GM18499 (cell line): Measurements from ENCODE around the gene TRIM28.
A peak's percentile ranks its signal among the peaks of the same experiment; 100 is the strongest.
"Not testable (repeated sequence)": the region's sequence is repeated elsewhere in the genome, so short reads cannot be mapped to it uniquely, and the experiment has no call there.

ENCODE experiments used
- ATAC-seq: cut with Tn5 transposase; IDR thresholded peaks from one replicate; pipeline ENCODE4 v1.9.1; 2021; ENCODE audit warnings: moderate number of reproducible peaks; ENCODE audit not compliant: insufficient read depth, unreplicated experiment

The TRIM28 gene

GRCh38 chr19:58518256-58519086 lies 25.4 kb upstream of the TRIM28 start:
- no peak for ATAC-seq

- no peak for ATAC-seq
Observed at GRCh38 chr19:58519087-58519354, 24.8 kb upstream of the TRIM28 start.

- peak; percentile 78 for ATAC-seq
Observed at GRCh38 chr19:58519355-58520256, 24.3 kb upstream of the TRIM28 start, which contains the start of gene ZBTB45. TSS of gene ZBTB45 (minus strand) at chr19:58519810. CDS start at chr19:58517673, 2,137 bp downstream.

GRCh38 chr19:58520257-58520599 lies 23.6 kb upstream of the TRIM28 start:
- ATAC-seq, result no peak

DNA sequence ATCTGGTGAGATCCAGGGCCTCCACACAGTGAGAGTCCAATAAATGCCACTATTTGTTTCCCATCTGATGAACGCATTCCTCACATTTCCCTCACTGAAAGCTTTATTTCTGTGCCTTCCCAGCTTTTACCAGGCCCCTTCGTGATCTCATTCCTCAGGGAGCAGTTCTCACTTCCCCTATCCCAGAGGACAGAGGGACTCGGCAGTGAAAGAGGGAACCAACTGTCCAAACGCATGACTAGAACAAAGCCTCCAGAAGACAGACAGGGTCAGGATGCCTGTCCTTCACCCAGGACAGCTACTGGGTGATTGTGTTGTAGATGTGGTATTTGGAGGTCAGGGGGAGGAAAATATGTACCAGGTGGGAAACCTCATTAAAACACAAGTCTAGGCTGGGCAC lies 22.2 kb upstream of the TRIM28 start:
- ATAC-seq, result no peak

GRCh38 chr19:58522709-58523108 lies 21.2 kb upstream of the TRIM28 start:
- ATAC-seq, result no peak

DNA sequence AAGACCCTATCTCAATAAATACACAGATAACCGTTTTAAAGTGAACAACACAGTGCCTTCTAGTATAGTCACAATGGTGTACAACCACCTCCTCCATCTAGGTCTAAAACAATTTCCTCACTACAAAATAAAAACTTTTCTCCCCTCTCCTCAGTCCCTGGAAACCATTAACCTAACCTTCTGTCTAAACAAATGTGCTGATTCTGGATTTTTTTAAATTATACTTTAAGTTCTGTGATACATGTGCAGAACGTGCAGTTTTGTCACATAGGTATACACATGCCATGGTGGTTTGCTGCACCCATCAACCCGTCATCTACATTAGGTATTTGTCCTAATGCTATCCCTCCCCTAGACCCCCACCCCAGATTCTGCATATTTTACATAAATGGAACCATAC lies 14.5 kb upstream of the TRIM28 start:
- ATAC-seq, result no peak

- no peak for ATAC-seq
Observed at GRCh38 chr19:58531034-58531840, 12.6 kb upstream of the TRIM28 start.

- ATAC-seq, result no peak
Observed at GRCh38 chr19:58535857-58536256, 8.0 kb upstream of the TRIM28 start.

DNA sequence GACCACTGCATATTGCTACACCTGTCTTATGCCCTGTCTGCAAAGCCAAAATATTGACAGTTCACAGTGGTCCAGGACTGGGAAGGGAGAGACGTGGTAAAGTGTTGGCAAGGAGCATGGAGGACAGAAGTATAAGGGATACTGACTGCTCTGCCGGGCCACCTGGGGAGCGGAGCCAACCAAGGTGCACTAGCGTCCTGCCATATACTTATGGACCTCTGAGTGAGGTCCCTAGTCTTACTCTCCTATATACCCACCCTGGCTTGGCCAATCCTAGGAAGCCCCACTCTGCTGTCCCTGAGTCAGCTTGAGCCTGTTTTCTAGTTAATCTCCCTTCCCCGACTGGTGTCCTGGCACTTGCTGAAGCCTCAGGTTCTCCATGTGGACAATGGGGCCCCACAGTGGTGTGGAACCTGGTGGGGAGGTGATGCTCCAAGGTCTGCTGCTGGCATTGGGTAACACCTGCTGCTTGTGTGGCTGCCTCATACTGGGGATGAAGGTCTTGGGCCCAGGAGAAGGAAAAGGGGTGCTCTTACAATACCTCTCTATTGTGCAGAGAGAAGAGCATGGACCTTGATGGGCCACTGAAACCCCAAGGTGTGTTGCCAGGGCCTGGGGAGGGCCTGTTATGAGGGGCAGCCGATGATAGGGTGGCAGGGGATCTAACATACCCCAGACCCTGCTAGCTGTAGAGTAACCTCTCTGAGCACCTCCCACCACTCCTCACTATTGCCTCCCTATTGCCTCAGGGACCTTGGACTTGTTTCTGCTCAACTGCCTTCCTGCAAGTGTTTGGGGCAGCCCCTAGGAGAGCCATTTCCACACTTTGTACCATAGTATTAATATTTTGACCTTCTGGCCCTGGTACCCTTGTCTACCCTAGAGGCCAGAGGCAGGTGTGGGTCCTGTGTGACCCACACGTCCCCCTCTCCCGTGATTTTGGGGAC lies 6.7 kb upstream of the TRIM28 start:
- ATAC-seq, result no peak

DNA sequence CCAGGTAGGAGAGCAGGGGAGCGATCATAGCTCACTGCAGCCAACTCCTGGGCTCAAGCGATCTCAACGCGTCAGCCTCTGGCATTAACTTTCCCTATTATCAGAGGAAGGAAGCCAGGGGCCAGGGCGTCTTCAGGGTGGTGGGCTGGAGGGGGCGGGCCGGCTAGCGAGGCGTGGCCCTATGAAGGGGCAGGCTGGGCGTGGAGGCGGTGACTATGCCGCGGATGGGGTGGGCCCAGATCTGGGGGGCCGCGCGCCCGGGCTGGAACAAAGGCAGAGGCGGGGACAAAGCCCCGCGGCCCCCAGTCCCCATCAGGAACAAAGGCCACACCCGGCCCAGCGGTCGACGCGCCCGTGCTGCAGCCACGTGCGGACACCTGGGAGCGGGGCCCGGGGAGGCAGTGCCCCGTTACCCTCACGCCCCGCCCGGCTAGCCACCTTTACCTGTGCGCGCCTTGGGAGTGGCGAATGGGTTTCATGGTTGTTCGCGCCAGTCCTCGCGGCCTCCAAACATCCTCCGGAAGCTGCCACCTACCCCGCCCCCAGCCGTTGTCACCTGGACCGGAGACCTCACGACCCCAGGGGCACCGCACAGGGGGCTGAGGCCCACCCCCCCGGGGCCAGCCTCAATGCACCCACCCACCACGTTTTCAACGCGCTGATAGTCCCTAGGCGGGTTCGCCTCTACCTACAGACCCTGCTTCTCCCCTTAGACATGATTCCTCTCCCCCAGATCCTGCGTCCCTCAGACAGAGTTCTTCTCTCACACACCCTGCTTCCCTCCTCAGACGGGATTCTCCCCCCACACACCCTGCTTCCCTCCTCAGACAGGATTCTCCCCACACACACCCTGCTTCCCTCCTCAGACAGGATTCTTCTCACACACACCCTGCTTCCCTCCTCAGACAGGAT lies 5.4 kb upstream of the TRIM28 start:
- no peak for ATAC-seq

DNA sequence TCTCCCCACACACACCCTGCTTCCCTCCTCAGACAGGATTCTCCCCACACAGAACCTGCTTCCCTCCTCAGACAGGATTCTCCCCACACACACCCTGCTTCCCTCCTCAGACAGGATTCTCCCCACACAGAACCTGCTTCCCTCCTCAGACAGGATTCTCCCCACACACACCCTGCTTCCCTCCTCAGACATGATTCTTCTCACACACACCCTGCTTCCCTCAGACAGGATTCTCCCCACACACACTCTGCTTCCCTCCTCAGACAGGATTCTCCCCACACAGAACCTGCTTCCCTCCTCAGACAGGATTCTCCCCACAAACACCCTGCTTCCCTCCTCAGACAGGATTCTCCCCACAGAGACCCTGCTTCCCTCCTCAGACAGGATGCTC lies 4.7 kb upstream of the TRIM28 start:
- not testable (repeated sequence) for ATAC-seq

- not testable (repeated sequence) for ATAC-seq
Observed at GRCh38 chr19:58542641-58543372, 1.1 kb upstream of the TRIM28 start.

DNA sequence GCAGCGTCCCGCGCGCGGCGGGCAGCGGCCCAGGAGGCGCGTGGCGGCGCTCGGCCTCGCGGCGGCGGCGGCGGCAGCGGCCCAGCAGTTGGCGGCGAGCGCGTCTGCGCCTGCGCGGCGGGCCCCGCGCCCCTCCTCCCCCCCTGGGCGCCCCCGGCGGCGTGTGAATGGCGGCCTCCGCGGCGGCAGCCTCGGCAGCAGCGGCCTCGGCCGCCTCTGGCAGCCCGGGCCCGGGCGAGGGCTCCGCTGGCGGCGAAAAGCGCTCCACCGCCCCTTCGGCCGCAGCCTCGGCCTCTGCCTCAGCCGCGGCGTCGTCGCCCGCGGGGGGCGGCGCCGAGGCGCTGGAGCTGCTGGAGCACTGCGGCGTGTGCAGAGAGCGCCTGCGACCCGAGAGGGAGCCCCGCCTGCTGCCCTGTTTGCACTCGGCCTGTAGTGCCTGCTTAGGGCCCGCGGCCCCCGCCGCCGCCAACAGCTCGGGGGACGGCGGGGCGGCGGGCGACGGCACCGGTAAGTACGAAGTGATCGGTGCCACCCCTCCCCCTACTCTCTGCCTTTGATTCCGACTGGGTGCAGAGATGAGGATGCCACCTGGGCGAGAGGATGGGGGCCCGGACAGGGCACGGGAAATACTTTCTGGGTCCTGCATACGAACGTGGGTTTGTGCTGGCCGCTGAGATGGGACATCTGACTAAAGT lies 874 bp downstream of the TRIM28 start:
- ATAC-seq, result peak; percentile 24

DNA sequence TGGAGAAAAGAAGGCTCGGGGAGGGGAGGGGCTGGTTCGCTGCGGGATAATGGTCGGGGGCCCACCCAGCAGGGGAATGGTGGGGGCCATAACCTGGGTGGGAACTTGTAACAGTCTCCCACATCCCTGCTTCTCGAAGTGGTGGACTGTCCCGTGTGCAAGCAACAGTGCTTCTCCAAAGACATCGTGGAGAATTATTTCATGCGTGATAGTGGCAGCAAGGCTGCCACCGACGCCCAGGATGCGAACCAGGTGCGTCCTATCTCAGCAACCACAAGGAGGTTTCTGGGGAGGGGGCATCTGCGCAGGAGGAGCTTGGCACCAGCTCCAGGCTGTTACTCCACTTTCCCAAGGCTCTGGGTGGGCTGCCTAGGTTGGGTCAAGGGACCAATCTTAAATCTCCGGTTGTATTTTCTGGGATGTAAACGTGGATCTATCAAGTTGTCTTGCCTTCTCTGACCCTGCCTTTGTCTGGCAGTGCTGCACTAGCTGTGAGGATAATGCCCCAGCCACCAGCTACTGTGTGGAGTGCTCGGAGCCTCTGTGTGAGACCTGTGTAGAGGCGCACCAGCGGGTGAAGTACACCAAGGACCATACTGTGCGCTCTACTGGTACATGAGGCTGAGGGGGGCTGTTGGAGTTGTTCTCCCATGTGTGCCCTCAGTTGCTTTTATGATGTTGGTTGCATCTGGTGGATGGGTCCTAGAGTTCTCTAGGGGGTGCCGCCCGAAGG lies 1.6 kb downstream of the TRIM28 start:
- ATAC-seq, result no peak

DNA sequence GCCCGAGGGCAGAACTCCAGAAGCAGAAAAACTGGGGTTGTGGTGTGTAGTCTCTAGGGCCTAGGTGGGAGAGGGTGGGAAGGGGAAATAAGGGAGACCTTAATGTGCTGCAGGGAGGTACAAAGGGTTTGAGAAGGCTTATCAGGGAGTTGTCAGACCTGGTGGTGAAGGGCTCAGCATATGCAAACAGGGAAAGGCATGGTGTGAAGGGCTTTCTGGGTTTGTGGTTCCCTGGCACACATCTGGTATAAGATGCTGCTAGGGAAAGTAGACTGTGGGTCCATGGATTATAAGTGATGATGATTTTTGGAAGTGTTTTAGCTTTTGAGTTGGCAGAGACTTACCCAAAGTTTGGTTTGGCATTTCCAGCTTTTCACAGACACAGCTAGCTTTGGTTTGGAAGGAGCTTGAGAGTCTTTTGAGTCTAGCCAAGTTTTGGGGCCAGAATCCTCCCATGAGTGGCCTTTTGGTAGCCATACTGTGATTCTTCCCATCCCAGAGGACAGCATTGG lies 2.2 kb downstream of the TRIM28 start:
- ATAC-seq, result no peak
